HG02678 (cell line): ENCODE measurements around the gene CACNA2D1.
"Not testable (repeated sequence)": the region's sequence is repeated elsewhere in the genome, so short reads cannot be mapped to it uniquely, and the experiment has no call there.

Source experiments
- ATAC-seq: cut with Tn5 transposase; IDR thresholded peaks from one replicate; pipeline ENCODE4 v1.9.1; 2021; ENCODE audit warnings: mild to moderate bottlenecking, moderate library complexity; ENCODE audit not compliant: unreplicated experiment

The CACNA2D1 gene

GRCh38 chr7:82175319-82175718, 268.3 kb downstream of the CACNA2D1 start:
- no peak for ATAC-seq

- no peak for ATAC-seq
Measured at GRCh38 chr7:82173400-82174021, 270.1 kb downstream of the CACNA2D1 start.

- ATAC-seq: no peak
Measured at GRCh38 chr7:82172881-82173280, 270.7 kb downstream of the CACNA2D1 start.

- no peak for ATAC-seq
Measured at GRCh38 chr7:82172017-82172416, 271.6 kb downstream of the CACNA2D1 start.

GRCh38 chr7:82167558-82168314, 275.8 kb downstream of the CACNA2D1 start:
- ATAC-seq: no peak

GRCh38 chr7:82166260-82167015, 277.1 kb downstream of the CACNA2D1 start:
- no peak for ATAC-seq

GRCh38 chr7:82164813-82165212, 278.8 kb downstream of the CACNA2D1 start:
- ATAC-seq: no peak

GRCh38 chr7:82164410-82164809, 279.2 kb downstream of the CACNA2D1 start:
- no peak for ATAC-seq

GRCh38 chr7:82163586-82163985, 280.0 kb downstream of the CACNA2D1 start:
- ATAC-seq: no peak

GRCh38 chr7:82162289-82162688, 281.3 kb downstream of the CACNA2D1 start:
- ATAC-seq: no peak

GRCh38 chr7:82158327-82158726, 285.2 kb downstream of the CACNA2D1 start:
- no peak for ATAC-seq

GRCh38 chr7:82156893-82157292, 286.7 kb downstream of the CACNA2D1 start:
- no peak for ATAC-seq

- no peak for ATAC-seq
Measured at GRCh38 chr7:82156168-82156567, 287.4 kb downstream of the CACNA2D1 start.

GRCh38 chr7:82154728-82155127, 288.8 kb downstream of the CACNA2D1 start:
- ATAC-seq: no peak

GRCh38 chr7:82153776-82154175, 289.8 kb downstream of the CACNA2D1 start:
- ATAC-seq: no peak

- ATAC-seq: no peak
Measured at GRCh38 chr7:82152858-82153257, 290.7 kb downstream of the CACNA2D1 start.

GRCh38 chr7:82146491-82146890, 297.1 kb downstream of the CACNA2D1 start:
- no peak for ATAC-seq

- ATAC-seq: no peak
Measured at GRCh38 chr7:82142263-82142864, 301.2 kb downstream of the CACNA2D1 start.

- no peak for ATAC-seq
Measured at GRCh38 chr7:82141427-82141826, 302.1 kb downstream of the CACNA2D1 start.

- not testable (repeated sequence) for ATAC-seq
Measured at GRCh38 chr7:82140608-82141007, 303.0 kb downstream of the CACNA2D1 start.

GRCh38 chr7:82131215-82131614, 312.4 kb downstream of the CACNA2D1 start:
- ATAC-seq: no peak
